Heart left ventricle (tissue), 13 donors: ENCODE data around the gene AAMDC.
"Not testable (repeated sequence)": the region's sequence is repeated elsewhere in the genome, so short reads cannot be mapped to it uniquely, and the experiment has no call there.

ENCODE experiments used
- POLR2A ChIP-seq, 2 donors: fragments of 450-650 bp; IDR thresholded peaks; one replicate each; pipeline ENCODE4 v1.6.1; 2017; ENCODE audit warnings: antibody characterized with exemption in 2 of 2, mild to moderate bottlenecking in 2 of 2, moderate library complexity in 2 of 2
- TF ChIP-seq, protein P1 (sequence below), 12 donors: fragments of 200-600 bp; sonication (generic) in 4 of 12; IDR thresholded peaks; one replicate each; pipeline versions ENCODE4 v1.5.0 to v1.8.0; 2018 to 2022; ENCODE audit warnings: antibody characterized with exemption in 12 of 12, mild to moderate bottlenecking in 5 of 12
- donor health status: ischemic (EF 13 %, LVEDD 7.1; RV severe dilation, severe dysfunction).
- donor health status: DM: no; HTN: yes; CAD: no.
- donor health status: DM: no; HTN: no; CAD: no.
- donor health status: ischemic (EF 25% LVEDD 6.9; RV normal size, moderate dysfunction).
- donor health status: ischemic (EF 25% LVEDD 5.7; RV mildly dilated, moderate dysfunction).
- donor health status: ischemic (EF 35%, LVEDD 5.7; RV mildly dilated, moderate dysfunction).
- donor health status: nonischemic (EF 11% LVEDD 7.7; RV severe dilation, severe dysfunction).
- donor health status: DM: yes; HTN: yes; CAD: no.
- donor health status: PGD.
- donor health status: ischemic (EF 29% LVEDD 5.4; RV normal size, mild dysfunction).
- donor health status: nonischemic (EF 23%, LVEDD 6.1; RV moderate dilation, normal function).

DNA sequence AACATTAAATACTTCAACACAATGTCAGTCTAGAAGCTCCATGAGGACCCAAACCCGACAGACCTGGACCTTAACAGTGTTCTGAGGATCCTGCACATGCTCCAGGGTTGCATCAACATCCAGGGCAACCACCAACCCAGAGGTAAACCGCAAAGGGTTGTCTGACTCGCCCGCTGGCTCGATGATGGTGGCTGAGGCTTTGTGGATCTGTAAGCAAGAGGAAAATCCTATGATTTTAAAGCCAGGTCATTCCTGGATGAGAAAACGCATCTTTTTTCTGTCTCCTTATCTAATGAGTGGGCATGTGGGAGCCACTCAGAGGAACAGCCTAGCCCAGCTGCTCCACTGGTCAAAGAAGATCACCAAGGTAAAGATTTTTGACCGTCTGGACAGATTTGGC lies 70.3 kb downstream of the AAMDC start:
- TF ChIP-seq, protein P1, sequence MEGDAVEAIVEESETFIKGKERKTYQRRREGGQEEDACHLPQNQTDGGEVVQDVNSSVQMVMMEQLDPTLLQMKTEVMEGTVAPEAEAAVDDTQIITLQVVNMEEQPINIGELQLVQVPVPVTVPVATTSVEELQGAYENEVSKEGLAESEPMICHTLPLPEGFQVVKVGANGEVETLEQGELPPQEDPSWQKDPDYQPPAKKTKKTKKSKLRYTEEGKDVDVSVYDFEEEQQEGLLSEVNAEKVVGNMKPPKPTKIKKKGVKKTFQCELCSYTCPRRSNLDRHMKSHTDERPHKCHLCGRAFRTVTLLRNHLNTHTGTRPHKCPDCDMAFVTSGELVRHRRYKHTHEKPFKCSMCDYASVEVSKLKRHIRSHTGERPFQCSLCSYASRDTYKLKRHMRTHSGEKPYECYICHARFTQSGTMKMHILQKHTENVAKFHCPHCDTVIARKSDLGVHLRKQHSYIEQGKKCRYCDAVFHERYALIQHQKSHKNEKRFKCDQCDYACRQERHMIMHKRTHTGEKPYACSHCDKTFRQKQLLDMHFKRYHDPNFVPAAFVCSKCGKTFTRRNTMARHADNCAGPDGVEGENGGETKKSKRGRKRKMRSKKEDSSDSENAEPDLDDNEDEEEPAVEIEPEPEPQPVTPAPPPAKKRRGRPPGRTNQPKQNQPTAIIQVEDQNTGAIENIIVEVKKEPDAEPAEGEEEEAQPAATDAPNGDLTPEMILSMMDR (IDR thresholded peaks at IDR 0.05) = not testable (repeated sequence)
- TF ChIP-seq POLR2A (IDR thresholded peaks at IDR 0.05) = not testable (repeated sequence)
